LNCaP clone FGC (cell line): ENCODE data around the gene CA10.

Experiments
- DNase-seq: peaks from one replicate; pipeline ENCODE4 v3.0.0-alpha.2; 2011; ENCODE audit warnings: low read depth
- H3K4me3 ChIP-seq: 2 replicates; pipeline ENCODE4 v1.5.1; 2011; ENCODE audit warnings: mild to moderate bottlenecking, low read depth, low read length, control low read depth
- TF ChIP-seq, protein P1 (sequence below): IDR thresholded peaks from 2 replicates; pipeline ENCODE4 v1.5.1; 2012; ENCODE audit warnings: mild to moderate bottlenecking; ENCODE audit not compliant: control insufficient read depth, insufficient read depth; ENCODE audit errors: extremely low read depth

Gene CA10

DNA sequence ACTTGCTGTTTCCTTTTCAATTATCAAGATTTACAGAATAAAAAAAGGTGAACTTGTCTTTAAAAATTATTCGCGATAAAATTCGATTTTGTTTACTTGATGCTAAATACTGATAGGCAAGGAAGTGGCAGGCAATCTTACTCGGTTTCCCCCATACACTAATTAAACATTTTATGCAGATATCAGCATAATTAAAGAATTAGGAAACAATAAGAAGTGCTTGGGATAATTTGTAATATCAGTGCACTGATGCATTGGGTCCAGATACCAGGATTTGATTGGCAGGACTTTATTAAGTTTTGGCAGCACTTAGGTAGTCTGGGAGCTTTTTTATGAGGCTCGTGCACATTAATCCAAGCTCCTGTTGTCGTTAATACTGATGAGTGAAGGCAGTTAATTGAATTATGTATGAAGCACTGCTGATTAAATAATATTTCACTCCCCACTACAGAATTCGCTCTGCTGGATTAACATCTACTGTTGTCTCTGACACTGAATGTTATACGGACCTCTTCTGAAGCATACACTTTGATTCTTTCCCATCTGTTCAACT is 165.6 kb downstream of the CA10 start:
- TF ChIP-seq, protein P1, sequence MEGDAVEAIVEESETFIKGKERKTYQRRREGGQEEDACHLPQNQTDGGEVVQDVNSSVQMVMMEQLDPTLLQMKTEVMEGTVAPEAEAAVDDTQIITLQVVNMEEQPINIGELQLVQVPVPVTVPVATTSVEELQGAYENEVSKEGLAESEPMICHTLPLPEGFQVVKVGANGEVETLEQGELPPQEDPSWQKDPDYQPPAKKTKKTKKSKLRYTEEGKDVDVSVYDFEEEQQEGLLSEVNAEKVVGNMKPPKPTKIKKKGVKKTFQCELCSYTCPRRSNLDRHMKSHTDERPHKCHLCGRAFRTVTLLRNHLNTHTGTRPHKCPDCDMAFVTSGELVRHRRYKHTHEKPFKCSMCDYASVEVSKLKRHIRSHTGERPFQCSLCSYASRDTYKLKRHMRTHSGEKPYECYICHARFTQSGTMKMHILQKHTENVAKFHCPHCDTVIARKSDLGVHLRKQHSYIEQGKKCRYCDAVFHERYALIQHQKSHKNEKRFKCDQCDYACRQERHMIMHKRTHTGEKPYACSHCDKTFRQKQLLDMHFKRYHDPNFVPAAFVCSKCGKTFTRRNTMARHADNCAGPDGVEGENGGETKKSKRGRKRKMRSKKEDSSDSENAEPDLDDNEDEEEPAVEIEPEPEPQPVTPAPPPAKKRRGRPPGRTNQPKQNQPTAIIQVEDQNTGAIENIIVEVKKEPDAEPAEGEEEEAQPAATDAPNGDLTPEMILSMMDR, result no peak
- no peak overlapping the region for H3K4me3 ChIP-seq
- DNase-seq, result no peak

DNA sequence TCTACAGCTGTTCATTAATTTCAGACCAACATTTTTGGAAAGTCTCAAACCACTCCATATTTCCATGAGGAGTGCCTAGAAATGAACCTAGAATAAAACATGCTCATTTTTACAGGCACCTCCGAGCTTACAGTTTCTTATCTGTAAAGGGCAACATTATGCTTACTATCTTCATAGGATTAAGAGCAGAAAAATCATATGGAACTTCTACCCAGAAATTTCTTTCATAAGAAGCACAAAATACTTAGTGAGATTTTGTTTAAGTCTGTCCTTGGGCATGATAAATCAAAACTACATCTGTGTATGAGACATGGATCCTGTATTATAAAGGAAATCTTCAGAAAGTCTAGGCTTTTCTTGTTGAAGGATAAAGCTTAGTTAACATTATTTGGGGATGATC is 187.4 kb downstream of the CA10 start:
- H3K4me3 ChIP-seq, result no peak overlapping the region
- no peak for DNase-seq
- TF ChIP-seq, protein P1, result no peak

DNA sequence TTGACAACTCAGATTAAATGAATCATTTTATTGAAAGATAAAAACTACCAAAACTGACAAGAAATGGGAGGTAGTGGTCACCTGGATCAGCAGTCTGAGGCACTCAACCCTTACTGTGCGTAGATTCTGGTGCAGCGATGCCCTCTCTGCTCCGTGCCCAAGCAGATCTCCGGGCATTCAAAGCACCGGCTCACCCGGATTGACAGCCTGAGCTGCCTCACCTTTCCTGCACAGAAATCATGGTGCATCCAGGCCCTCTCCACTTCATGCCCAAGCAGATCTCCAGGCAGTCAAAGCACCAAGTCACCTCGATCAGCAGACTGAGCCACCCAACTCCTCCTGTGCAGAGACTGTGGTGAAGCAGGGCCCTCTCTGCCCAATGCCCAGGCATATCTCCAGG is 196.8 kb downstream of the CA10 start:
- no peak for DNase-seq
- TF ChIP-seq, protein P1, result no peak
- H3K4me3 ChIP-seq, result no peak overlapping the region

DNA sequence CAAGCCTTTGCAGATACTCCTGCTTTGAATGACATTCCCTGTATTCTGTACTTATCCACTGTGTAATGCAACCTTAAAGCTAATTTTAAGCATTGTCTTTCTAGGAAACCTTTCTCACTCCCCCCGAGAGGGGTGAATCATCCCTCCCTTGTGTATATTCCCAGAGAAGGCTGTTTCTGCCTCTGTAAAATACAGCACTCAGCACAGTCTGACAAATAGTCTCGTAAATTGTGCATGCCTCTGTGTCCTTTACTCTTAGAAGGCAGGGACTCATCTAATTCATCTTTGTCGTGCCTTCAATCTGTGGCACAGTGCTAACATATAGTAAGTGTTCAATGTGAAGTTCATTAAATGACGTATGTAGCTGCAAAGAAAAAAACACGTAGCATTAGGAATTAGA is 200.7 kb downstream of the CA10 start:
- DNase-seq, result no peak
- no peak overlapping the region for H3K4me3 ChIP-seq
- TF ChIP-seq, protein P1, result no peak

DNA sequence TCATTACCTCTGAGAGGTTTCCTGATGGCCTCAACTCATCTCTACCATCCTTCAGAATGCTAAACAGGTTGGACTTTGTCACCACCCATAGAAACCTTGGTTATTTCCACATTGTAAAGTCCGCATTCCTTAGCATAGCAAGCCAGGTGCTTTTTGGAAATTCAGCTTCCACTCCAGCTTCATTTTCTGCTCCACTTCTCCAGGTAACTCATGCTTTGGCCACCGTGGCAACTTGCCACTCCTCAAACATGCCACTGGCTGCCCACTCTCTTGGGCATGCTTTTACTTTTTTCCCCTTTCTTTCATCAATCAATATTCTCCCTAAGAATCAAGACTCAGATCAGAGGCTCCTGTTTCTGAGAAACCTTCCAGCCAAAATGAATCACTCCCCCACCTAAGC is 203.3 kb downstream of the CA10 start:
- no peak for DNase-seq
- H3K4me3 ChIP-seq, result no peak overlapping the region
- TF ChIP-seq, protein P1, result no peak

DNA sequence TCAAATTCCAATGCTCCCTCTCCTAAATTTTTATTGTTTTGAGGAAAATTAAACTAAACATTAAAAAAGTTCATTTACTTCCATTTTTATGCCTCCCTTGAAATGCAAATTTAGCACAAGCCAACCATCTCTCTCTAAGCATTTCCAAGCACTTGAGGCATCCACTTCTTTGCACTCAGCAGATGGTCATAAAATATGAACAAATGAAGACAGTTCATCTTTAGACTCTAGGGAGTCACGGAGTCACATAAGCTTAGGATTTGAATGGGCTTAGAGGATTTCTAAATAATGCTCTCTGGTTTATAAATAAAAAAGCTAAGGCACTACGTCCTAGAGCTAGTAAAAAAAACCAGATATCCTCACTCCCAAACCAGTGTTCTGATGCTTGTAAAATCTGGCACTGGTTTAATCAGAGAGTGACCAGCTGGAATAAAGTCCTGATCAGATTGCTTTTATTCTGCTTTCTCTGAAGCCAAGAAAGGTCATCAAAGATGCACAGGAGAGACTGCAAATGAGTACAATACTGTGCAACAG is 204.2 kb downstream of the CA10 start:
- DNase-seq, result no peak
- no peak overlapping the region for H3K4me3 ChIP-seq
- TF ChIP-seq, protein P1, result no peak

DNA sequence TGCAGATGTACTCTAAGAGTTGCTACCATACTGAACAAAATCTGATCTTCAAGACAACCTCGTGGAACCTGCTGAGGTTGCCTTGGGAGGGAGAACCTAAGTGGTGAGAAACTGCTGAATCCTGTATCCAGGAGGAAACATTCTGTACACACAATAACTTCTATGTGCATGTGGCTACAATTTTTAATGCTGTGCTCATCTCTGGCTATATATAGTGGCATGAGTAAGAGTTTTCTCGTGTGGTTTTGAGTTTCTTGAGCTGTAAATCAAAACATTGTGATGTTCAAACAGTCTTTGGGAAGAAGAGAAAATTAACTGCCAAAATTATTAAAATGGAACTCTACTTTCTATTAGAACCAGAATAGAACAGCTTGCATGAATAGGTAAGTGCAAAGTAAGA is 206.8 kb downstream of the CA10 start:
- DNase-seq, result no peak
- TF ChIP-seq, protein P1, result no peak
- H3K4me3 ChIP-seq, result no peak overlapping the region
